Activated naive CD4-positive, alpha-beta T cell treated with anti-CD3 and anti-CD28 coated beads for 36 hours (primary cell): ENCODE results near the gene CRYBG1. TPM values are rescaled to one million over a fixed set of nuclear protein-coding genes. Genes with fewer than 3 reads are reported as not detected.
"Not testable (repeated sequence)": the region's sequence is repeated elsewhere in the genome, so short reads cannot be mapped to it uniquely, and the experiment has no call there.

Experiments used
- CTCF ChIA-PET: fragments of 350-600 bp; sonication (Branson Sonifier 250); formaldehyde crosslinking; loops from one replicate; lab custom pipeline; 2021; ENCODE audit warnings: antibody characterized with exemption; lab: Charles Lee
- DNase-seq: peaks from one replicate; pipeline ENCODE4 v3.0.0-alpha.2; 2020
- H3K27ac Mint-ChIP-seq: one replicate; pipeline ENCODE4 v1.8.0; 2021; ENCODE audit warnings: mild to moderate bottlenecking, mixed read lengths
- H3K27me3 Mint-ChIP-seq: one replicate; pipeline ENCODE4 v1.8.0; 2021; ENCODE audit warnings: low read depth, mixed read lengths
- H3K36me3 Mint-ChIP-seq: one replicate; pipeline ENCODE4 v1.8.0; 2021; ENCODE audit warnings: low read depth, mixed read lengths
- H3K4me1 Mint-ChIP-seq: one replicate; pipeline ENCODE4 v1.8.0; 2021; ENCODE audit warnings: low read depth, mixed read lengths
- H3K4me3 Mint-ChIP-seq: one replicate; pipeline ENCODE4 v1.8.0; 2021; ENCODE audit warnings: mild to moderate bottlenecking, moderate library complexity, mixed read lengths
- H3K9me3 Mint-ChIP-seq: one replicate; pipeline ENCODE4 v1.8.0; 2021; ENCODE audit warnings: mixed read lengths
- intact Hi-C: fragments of 100-400 bp; cut with micrococcal nuclease; formaldehyde crosslinking; loops from one replicate; pipeline ENCODE4 v1.15.1; 2023
- total RNA-seq, 2 experiments: library from RNA; stranded (reverse); gene quantifications; one replicate each; pipeline ENCODE4 v1.2.3, GENCODE V29; 2021

CRYBG1 gene
- total RNA-seq, 2 experiments from 2014 or later, result 12.9 to 13.0 TPM

- peak overlapping the region; percentile 33 for H3K27ac Mint-ChIP-seq
- no peaks in the 10 kb centered on the region for H3K9me3 Mint-ChIP-seq
- CTCF ChIA-PET, result interaction anchor here (1.0 to 5.4 kb wide), 7 partner anchors 9 to 30 kb away, joined by 3 to 25 read pairs (median 6); no protein-coding TSS in a partner anchor
- H3K36me3 Mint-ChIP-seq, result peaks cover 17% of the 10 kb centered on the region
- H3K4me3 Mint-ChIP-seq, result no peak overlapping the region
- DNase-seq, result no peak
- H3K27me3 Mint-ChIP-seq, result no peaks in the 10 kb centered on the region
- intact Hi-C loops, result loop anchor here (2.0 kb wide), 1 partner anchor 16 kb away; no protein-coding TSS in a partner anchor
- H3K4me1 Mint-ChIP-seq, result peaks cover 65% of the 10 kb centered on the region
Measured at GRCh38 chr6:106536357-106536756, 175.8 kb downstream of the CRYBG1 start.

DNA sequence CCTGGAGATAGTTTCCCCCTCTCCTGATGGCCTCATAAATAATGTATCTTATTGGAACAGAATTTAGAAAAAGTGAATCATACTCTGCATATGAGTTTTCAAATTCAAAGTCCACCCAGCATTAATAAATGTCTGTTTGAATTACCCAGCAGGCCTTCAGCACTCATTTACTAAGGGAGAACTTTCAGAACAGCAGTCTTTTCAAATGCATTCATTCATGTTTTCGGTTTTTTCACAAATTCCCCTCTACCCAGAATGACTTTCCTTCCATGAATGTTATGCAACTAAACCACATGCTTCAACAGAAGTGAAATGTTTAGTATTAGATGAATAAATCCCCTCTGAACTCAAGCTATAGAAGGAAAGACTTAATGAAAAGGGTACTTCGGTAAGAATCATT, 176.3 kb downstream of the CRYBG1 start:
- peaks cover 17% of the 10 kb centered on the region for H3K36me3 Mint-ChIP-seq
- intact Hi-C loops, result loop anchor here (1.0 to 2.0 kb wide), 2 partner anchors 9 to 16 kb away; no protein-coding TSS in a partner anchor
- CTCF ChIA-PET, result interaction anchor here (1.0 to 5.4 kb wide), 7 partner anchors 10 to 30 kb away, joined by 4 to 25 read pairs (median 6); no protein-coding TSS in a partner anchor
- no peaks in the 10 kb centered on the region for H3K27me3 Mint-ChIP-seq
- DNase-seq, result no peak
- H3K4me3 Mint-ChIP-seq, result peak overlapping the region; percentile 10
- H3K9me3 Mint-ChIP-seq, result no peaks in the 10 kb centered on the region
- H3K4me1 Mint-ChIP-seq, result peaks cover 63% of the 10 kb centered on the region
- H3K27ac Mint-ChIP-seq, result peak overlapping the region; percentile 33

GRCh38 chr6:106537662-106538061, 177.1 kb downstream of the CRYBG1 start:
- Mint-ChIP-seq H3K4me3 (no peak overlapping the region), H3K9me3 (no peaks in the 10 kb centered on the region), H3K4me1 (peaks cover 61% of the 10 kb centered on the region), H3K27me3 (no peaks in the 10 kb centered on the region), H3K27ac (peak overlapping the region; percentile 33), H3K36me3 (peaks cover 15% of the 10 kb centered on the region)
- CTCF ChIA-PET, result interaction anchor here (0.7 to 5.4 kb wide), 8 partner anchors 11 to 29 kb away, joined by 3 to 25 read pairs (median 6); no protein-coding TSS in a partner anchor
- intact Hi-C loops, result loop anchor here (1.0 to 2.0 kb wide), 2 partner anchors 9 to 15 kb away; no protein-coding TSS in a partner anchor
- no peak for DNase-seq

- H3K4me3 Mint-ChIP-seq, result no peak overlapping the region
Measured at GRCh38 chr6:106538145-106538544, 177.6 kb downstream of the CRYBG1 start.

DNA sequence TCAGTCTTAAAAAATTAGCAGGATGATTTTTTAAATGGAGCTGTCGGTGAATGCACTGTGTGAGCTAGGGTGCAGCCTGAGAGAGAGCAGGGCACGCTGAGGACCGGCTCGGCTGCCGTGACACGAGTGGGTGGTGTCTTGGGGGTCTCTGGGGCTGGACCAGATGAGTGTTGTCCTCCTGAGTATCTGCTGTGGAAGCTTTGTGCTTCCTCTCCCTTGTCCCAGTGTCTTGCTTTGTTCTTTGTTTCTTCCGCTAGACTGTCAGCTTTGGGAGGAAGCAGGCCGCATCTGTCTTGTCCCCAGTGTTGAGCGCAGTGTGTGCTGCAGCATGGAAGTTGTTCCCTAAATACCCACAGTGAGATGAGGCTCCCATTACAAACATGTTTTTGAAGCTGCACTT, 179.4 kb downstream of the CRYBG1 start:
- CTCF ChIA-PET, result interaction anchor here (1.6 to 5.4 kb wide), 4 partner anchors 18 to 31 kb away, joined by 5 to 25 read pairs (median 8); no protein-coding TSS in a partner anchor
- H3K36me3 Mint-ChIP-seq, result peaks cover 15% of the 10 kb centered on the region
- no peak overlapping the region for H3K4me3 Mint-ChIP-seq
- H3K4me1 Mint-ChIP-seq, result peaks cover 40% of the 10 kb centered on the region
- H3K27me3 Mint-ChIP-seq, result no peaks in the 10 kb centered on the region
- H3K27ac Mint-ChIP-seq, result peak overlapping the region; percentile 11
- intact Hi-C loops, result no loop called here
- no peak for DNase-seq
- H3K9me3 Mint-ChIP-seq, result no peaks in the 10 kb centered on the region

More at GRCh38 chr6:106538145-106538544, 177.6 kb downstream of the CRYBG1 start:
- H3K27ac Mint-ChIP-seq, result no peak overlapping the region
- CTCF ChIA-PET, result interaction anchor here (0.8 to 5.4 kb wide), 5 partner anchors 14 to 28 kb away, joined by 3 to 25 read pairs (median 5); no protein-coding TSS in a partner anchor
- no peak for DNase-seq
- H3K4me1 Mint-ChIP-seq, result peaks cover 56% of the 10 kb centered on the region
- peaks cover 15% of the 10 kb centered on the region for H3K36me3 Mint-ChIP-seq
- intact Hi-C loops, result no loop called here
- no peaks in the 10 kb centered on the region for H3K9me3 Mint-ChIP-seq
- H3K27me3 Mint-ChIP-seq, result no peaks in the 10 kb centered on the region

GRCh38 chr6:106540432-106540831, 179.9 kb downstream of the CRYBG1 start:
- Mint-ChIP-seq H3K4me1 (peaks cover 35% of the 10 kb centered on the region), H3K4me3 (no peak overlapping the region), H3K27ac (no peak overlapping the region), H3K9me3 (no peaks in the 10 kb centered on the region), H3K36me3 (peaks cover 16% of the 10 kb centered on the region), H3K27me3 (no peaks in the 10 kb centered on the region)
- intact Hi-C loops, result no loop called here
- DNase-seq, result no peak
- CTCF ChIA-PET, result interaction anchor here (0.7 to 5.4 kb wide), 5 partner anchors 18 to 117 kb away, joined by 3 to 25 read pairs (median 6); no protein-coding TSS in a partner anchor

DNA sequence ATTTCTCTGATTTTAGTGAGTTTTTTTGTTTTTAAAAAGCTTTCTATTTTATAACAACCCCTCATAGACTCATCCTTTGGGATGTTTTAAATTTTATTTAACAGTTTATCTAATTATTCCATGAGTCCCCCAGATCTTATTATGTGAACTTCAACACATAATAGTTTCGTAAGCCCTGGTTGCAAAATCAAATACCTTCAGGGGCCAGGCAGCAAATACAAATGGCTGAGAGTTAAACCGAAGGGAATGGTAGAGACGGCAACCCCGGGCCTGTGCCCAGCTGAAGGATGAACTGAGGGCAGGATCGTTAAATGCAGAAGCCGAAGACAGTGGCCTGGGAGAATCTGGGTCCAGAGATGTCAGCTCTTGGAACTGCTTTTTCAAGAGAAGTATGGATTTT, 180.4 kb downstream of the CRYBG1 start:
- Mint-ChIP-seq H3K36me3 (peaks cover 17% of the 10 kb centered on the region), H3K27ac (no peak overlapping the region), H3K4me3 (no peak overlapping the region)

DNA sequence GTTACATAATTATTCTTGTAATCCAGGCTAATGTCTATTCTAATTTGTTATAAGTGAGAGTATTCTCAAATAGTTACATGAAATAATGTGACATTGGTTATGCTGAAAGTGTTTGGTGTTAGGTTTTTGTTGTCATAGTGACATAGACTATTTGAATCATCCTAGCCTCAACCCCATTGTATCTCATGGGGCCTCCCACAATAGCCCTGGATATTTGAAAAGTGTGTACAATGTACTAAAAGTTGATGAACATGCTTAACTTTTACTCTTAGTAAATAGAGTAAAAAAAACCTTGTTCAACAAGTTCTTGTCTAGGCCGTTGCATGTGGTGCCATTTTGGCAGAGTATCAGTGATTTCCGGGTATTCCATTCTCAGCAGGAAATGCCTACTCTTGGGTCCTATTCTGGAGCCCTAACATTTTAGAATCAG, 185.8 kb downstream of the CRYBG1 start:
- DNase-seq, result no peak
- Mint-ChIP-seq H3K36me3 (peaks cover 27% of the 10 kb centered on the region), H3K9me3 (no peaks in the 10 kb centered on the region), H3K4me3 (no peak overlapping the region), H3K27ac (peak overlapping the region; percentile 78), H3K4me1 (peaks cover 37% of the 10 kb centered on the region), H3K27me3 (no peaks in the 10 kb centered on the region)
- intact Hi-C loops, result loop anchor here (1.0 to 2.0 kb wide), 3 partner anchors 9 to 33 kb away; no protein-coding TSS in a partner anchor
- CTCF ChIA-PET, result interaction anchor here (0.9 to 1.2 kb wide), 2 partner anchors 12 to 24 kb away, joined by 3 read pairs; no protein-coding TSS in a partner anchor

More for the DNA sequence above, 180.4 kb downstream of the CRYBG1 start:
- H3K9me3 Mint-ChIP-seq, result no peaks in the 10 kb centered on the region
- H3K4me1 Mint-ChIP-seq, result peaks cover 36% of the 10 kb centered on the region
- intact Hi-C loops, result no loop called here
- no peak for DNase-seq
- H3K27me3 Mint-ChIP-seq, result no peaks in the 10 kb centered on the region
- CTCF ChIA-PET, result interaction anchor here (0.7 to 5.4 kb wide), 4 partner anchors 19 to 117 kb away, joined by 3 to 25 read pairs (median 4); no protein-coding TSS in a partner anchor

- no peaks in the 10 kb centered on the region for H3K27me3 Mint-ChIP-seq
- peak overlapping the region; percentile 78 for H3K27ac Mint-ChIP-seq
- peak; percentile 39 for DNase-seq
- H3K9me3 Mint-ChIP-seq, result no peaks in the 10 kb centered on the region
- CTCF ChIA-PET, result interaction anchor here (0.9 to 1.2 kb wide), 3 partner anchors 13 to 37 kb away, joined by 3 read pairs; no protein-coding TSS in a partner anchor
- peaks cover 31% of the 10 kb centered on the region for H3K36me3 Mint-ChIP-seq
- no peak overlapping the region for H3K4me3 Mint-ChIP-seq
- intact Hi-C loops, result loop anchor here (1.0 to 2.0 kb wide), 3 partner anchors 10 to 34 kb away; no protein-coding TSS in a partner anchor
- H3K4me1 Mint-ChIP-seq, result peaks cover 37% of the 10 kb centered on the region
Measured at GRCh38 chr6:106546691-106547414, 186.3 kb downstream of the CRYBG1 start.

DNA sequence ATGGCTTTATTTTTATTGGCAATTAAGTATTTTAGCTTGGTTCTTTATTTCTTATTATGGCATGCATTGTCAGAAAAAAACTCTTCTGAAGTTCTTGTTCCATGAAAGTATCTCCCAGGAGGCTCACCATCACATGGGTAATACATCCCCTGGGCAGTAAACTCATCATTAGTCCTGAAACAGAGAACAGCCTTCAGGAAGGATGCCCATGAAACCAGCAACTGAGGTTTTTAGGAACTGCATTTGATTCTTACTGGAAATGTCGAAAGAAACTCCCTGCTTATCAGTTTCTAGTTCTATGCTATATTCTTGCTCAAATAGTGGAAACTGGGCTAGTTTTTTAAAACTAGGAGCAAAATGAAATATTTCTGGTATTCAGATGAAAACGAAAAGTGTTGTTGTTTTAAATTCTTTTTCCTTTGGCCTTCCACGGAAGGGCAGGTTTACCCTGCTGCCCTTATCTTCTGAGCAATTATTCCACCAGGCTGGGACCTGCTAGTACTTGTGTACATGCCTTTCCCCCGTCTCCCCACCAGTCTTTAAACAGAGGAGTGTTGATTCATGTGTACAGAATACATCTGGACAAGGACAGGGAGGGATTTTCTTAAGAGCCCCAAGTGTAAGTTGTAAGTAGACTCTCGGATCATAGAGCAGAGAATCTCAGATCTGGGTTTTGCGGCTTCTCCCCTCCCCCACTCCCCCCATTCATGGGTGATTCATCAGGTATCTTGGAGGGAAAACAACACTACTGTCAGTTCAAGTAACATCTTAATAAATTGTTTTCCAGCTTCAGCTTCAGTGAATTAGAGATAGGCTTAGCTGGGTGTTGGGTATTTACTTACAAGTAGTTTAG, 187.3 kb downstream of the CRYBG1 start:
- H3K27ac Mint-ChIP-seq, result no peak overlapping the region
- CTCF ChIA-PET, result interaction anchor here (0.6 to 1.2 kb wide), 3 partner anchors 14 to 183 kb away, joined by 3 to 6 read pairs (median 3); no protein-coding TSS in a partner anchor
- peaks cover 39% of the 10 kb centered on the region for H3K4me1 Mint-ChIP-seq
- no peak overlapping the region for H3K4me3 Mint-ChIP-seq
- DNase-seq, result peak; percentile 47
- no peaks in the 10 kb centered on the region for H3K27me3 Mint-ChIP-seq
- intact Hi-C loops, result loop anchor here (2.0 kb wide), 1 partner anchor 35 kb away; no protein-coding TSS in a partner anchor
- H3K9me3 Mint-ChIP-seq, result no peaks in the 10 kb centered on the region
- peaks cover 32% of the 10 kb centered on the region for H3K36me3 Mint-ChIP-seq

DNA sequence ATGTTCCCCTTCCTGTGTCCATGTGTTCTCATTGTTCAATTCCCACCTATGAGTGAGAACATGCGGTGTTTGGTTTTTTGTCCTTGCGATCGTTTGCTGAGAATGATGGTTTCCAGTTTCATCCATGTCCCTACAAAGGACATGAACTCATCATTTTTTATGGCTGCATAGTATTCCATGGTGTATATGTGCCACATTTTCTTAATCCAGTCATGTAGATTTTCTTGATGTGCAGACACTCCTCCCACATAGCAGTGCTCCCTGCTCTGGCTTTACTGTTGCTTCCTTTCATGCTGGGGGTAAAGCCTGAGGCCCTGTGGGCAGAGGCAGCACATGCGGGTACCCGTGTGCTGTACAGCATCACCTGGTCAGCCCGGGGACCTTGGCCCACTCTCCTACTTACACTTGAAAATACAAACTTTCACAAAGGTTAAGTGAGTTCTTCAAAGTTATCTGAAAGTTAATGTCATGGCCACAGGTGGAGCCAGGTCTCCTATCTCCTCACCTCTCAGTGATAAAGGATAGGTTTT, 188.5 kb downstream of the CRYBG1 start:
- H3K36me3 Mint-ChIP-seq, result peaks cover 38% of the 10 kb centered on the region
- CTCF ChIA-PET, H3K27ac Mint-ChIP-seq, H3K27me3 Mint-ChIP-seq, DNase-seq, intact Hi-C loops, H3K9me3 Mint-ChIP-seq, H3K4me3 Mint-ChIP-seq: not testable (repeated sequence)
- H3K4me1 Mint-ChIP-seq, result peaks cover 51% of the 10 kb centered on the region
